OCI-LY7 (cell line): ENCODE results near the gene FLT3.

ENCODE experiments used
- EZH2phosphoT487 ChIP-seq: fragments of 200-600 bp; sonication (generic); IDR thresholded peaks from 2 replicates; pipeline ENCODE4 v1.6.1; 2018; ENCODE audit warnings: low read depth, borderline replicate concordance, mild to moderate bottlenecking, mixed run types, antibody characterized with exemption, low read length, moderate library complexity, mixed read lengths
- TF ChIP-seq, protein P1 (sequence below): fragments of 200-600 bp; sonication (generic); conservative IDR thresholded peaks from 2 replicates; pipeline ENCODE4 v1.5.1; 2014; ENCODE audit warnings: mild to moderate bottlenecking, antibody characterized with exemption, low read length, moderate library complexity, mixed read lengths

GRCh38 chr13:27985600-27985999, 114.8 kb downstream of the FLT3 start:
- TF ChIP-seq, protein P1, sequence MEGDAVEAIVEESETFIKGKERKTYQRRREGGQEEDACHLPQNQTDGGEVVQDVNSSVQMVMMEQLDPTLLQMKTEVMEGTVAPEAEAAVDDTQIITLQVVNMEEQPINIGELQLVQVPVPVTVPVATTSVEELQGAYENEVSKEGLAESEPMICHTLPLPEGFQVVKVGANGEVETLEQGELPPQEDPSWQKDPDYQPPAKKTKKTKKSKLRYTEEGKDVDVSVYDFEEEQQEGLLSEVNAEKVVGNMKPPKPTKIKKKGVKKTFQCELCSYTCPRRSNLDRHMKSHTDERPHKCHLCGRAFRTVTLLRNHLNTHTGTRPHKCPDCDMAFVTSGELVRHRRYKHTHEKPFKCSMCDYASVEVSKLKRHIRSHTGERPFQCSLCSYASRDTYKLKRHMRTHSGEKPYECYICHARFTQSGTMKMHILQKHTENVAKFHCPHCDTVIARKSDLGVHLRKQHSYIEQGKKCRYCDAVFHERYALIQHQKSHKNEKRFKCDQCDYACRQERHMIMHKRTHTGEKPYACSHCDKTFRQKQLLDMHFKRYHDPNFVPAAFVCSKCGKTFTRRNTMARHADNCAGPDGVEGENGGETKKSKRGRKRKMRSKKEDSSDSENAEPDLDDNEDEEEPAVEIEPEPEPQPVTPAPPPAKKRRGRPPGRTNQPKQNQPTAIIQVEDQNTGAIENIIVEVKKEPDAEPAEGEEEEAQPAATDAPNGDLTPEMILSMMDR: no peak
- no peak for TF ChIP-seq EZH2phosphoT487
